Right atrium auricular region (tissue), 2 donors: ENCODE results near the gene PPP1R26. TPM values are rescaled to one million over a fixed set of nuclear protein-coding genes. Genes with fewer than 3 reads are reported as not detected.

Experiments used
- DNase-seq: peaks from one replicate; pipeline ENCODE4 v3.0.0-alpha.2; 2019; ENCODE audit warnings: low spot score
- H3K27ac ChIP-seq, 2 donors: fragments of 200-600 bp; sonication (generic); 1 replicate in 1 of 2; 2 replicates in 1 of 2; pipeline ENCODE4 v1.5.1; 2016 to 2019
- H3K27me3 ChIP-seq, 2 donors: fragments of 200-600 bp; sonication (generic); one replicate each; pipeline versions ENCODE4 v1.5.1 to v1.6.0; 2017 to 2019
- H3K36me3 ChIP-seq: fragments of 200-600 bp; sonication (generic); one replicate; pipeline ENCODE4 v1.5.1; 2016
- H3K4me1 ChIP-seq, 2 donors: fragments of 200-600 bp; sonication (generic); one replicate each; pipeline versions ENCODE4 v1.5.1 to v1.6.0; 2017 to 2019
- H3K4me3 ChIP-seq, 2 donors: fragments of 200-600 bp; sonication (generic); 1 replicate in 1 of 2; 2 replicates in 1 of 2; pipeline ENCODE4 v1.5.1; 2017 to 2019; ENCODE audit warnings: mild to moderate bottlenecking in 1 of 2, moderate library complexity in 1 of 2
- H3K9me3 ChIP-seq, 2 donors: fragments of 200-600 bp; sonication (generic); one replicate each; pipeline ENCODE4 v1.5.1; 2019
- CTCF ChIP-seq, 2 donors: fragments of 200-600 bp; sonication (generic); IDR thresholded peaks; one replicate each; pipeline ENCODE4 v1.5.1; 2019; ENCODE audit warnings: antibody characterized with exemption in 2 of 2
- total RNA-seq, 2 donors: library from RNA; depleted of rRNA; stranded (reverse); fragments of >200 nt; gene quantifications; one replicate each; pipeline ENCODE4 v1.1.0, GENCODE V29; 2016

Gene PPP1R26
- total RNA-seq, 2 donors from 2014 or later = 17.4 to 18.7 TPM

- Histone ChIP-seq H3K27ac (no peak overlapping the region), H3K4me1 (no peaks in the 10 kb centered on the region), H3K27me3 (no peaks in the 10 kb centered on the region), H3K36me3 (no peaks in the 10 kb centered on the region), H3K4me3 (no peak overlapping the region), H3K9me3 (no peaks in the 10 kb centered on the region)
- no peak for DNase-seq
- no peak for TF ChIP-seq CTCF (IDR thresholded peaks at IDR 0.05)
Measured at GRCh38 chr9:135522137-135522877, 42.7 kb downstream of the PPP1R26 start.

- no peak for DNase-seq
Measured at GRCh38 chr9:135522931-135523330, 43.3 kb downstream of the PPP1R26 start.

GRCh38 chr9:135523521-135524129 lies 44.0 kb downstream of the PPP1R26 start:
- TF ChIP-seq CTCF (IDR thresholded peaks at IDR 0.05) = no peak
- Histone ChIP-seq H3K4me1 (no peaks in the 10 kb centered on the region), H3K27me3 (no peaks in the 10 kb centered on the region), H3K9me3 (no peaks in the 10 kb centered on the region), H3K27ac (no peak overlapping the region), H3K4me3 (no peak overlapping the region), H3K36me3 (no peaks in the 10 kb centered on the region)
- no peak for DNase-seq

More at GRCh38 chr9:135522931-135523330, 43.3 kb downstream of the PPP1R26 start:
- Histone ChIP-seq H3K4me1 (no peaks in the 10 kb centered on the region), H3K27ac (no peak overlapping the region), H3K36me3 (no peaks in the 10 kb centered on the region), H3K9me3 (no peaks in the 10 kb centered on the region), H3K27me3 (no peaks in the 10 kb centered on the region), H3K4me3 (no peak overlapping the region)
- no peak for TF ChIP-seq CTCF (IDR thresholded peaks at IDR 0.05)

- no peak for TF ChIP-seq CTCF (IDR thresholded peaks at IDR 0.05)
- no peaks in the 10 kb centered on the region for H3K36me3 ChIP-seq
- DNase-seq = no peak
- H3K27me3 ChIP-seq = no peaks in the 10 kb centered on the region
- H3K9me3 ChIP-seq = peaks cover 0 to 1% of the 10 kb centered on the region in 2 donors
- H3K4me3 ChIP-seq = no peak overlapping the region
- H3K4me1 ChIP-seq = no peaks in the 10 kb centered on the region
- H3K27ac ChIP-seq = no peak overlapping the region
Measured at GRCh38 chr9:135524130-135524861, 44.7 kb downstream of the PPP1R26 start.

- Histone ChIP-seq H3K27ac (no peak overlapping the region), H3K4me3 (no peak overlapping the region), H3K4me1 (no peaks in the 10 kb centered on the region), H3K27me3 (no peaks in the 10 kb centered on the region), H3K9me3 (peaks cover 0 to 5% of the 10 kb centered on the region in 2 donors), H3K36me3 (no peaks in the 10 kb centered on the region)
- no peak for TF ChIP-seq CTCF (IDR thresholded peaks at IDR 0.05)
- DNase-seq = no peak
Measured at GRCh38 chr9:135525241-135526088, 45.9 kb downstream of the PPP1R26 start.
